ENCODE data around the gene XRRA1. TPM values are rescaled to one million over a fixed set of nuclear protein-coding genes. Genes with fewer than 3 reads are reported as not detected.

The XRRA1 gene, protein sequence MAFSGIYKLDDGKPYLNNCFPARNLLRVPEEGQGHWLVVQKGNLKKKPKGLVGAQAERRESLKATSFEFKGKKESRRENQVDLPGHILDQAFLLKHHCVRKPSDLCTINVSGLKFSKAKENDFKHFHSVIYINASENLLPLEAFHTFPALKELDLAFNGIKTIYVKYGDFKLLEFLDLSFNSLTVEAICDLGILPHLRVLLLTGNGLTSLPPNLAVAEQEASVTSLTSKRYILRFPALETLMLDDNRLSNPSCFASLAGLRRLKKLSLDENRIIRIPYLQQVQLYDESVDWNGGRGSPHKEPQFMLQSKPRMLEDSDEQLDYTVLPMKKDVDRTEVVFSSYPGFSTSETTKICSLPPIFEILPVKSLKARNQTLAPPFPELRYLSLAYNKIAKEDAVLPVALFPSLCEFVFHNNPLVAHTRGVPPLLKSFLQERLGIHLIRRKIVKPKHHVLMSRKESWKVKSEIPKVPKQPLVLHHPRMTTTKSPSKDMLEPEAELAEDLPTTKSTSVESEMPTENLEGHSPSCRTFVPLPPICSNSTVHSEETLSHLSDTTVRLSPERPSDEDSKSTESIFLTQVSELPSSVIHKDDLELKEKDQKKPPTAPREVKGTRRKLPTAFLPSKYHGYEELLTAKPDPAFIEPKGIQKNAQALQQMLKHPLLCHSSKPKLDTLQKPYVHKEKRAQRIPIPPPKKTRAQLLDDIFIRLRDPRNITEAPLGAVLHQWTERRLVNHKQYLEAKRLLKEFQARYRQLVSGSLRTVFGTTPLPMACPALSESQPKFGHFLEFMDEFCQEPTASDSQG
- total RNA-seq = 15.0 and 18.9 TPM in 2 replicates

DNA sequence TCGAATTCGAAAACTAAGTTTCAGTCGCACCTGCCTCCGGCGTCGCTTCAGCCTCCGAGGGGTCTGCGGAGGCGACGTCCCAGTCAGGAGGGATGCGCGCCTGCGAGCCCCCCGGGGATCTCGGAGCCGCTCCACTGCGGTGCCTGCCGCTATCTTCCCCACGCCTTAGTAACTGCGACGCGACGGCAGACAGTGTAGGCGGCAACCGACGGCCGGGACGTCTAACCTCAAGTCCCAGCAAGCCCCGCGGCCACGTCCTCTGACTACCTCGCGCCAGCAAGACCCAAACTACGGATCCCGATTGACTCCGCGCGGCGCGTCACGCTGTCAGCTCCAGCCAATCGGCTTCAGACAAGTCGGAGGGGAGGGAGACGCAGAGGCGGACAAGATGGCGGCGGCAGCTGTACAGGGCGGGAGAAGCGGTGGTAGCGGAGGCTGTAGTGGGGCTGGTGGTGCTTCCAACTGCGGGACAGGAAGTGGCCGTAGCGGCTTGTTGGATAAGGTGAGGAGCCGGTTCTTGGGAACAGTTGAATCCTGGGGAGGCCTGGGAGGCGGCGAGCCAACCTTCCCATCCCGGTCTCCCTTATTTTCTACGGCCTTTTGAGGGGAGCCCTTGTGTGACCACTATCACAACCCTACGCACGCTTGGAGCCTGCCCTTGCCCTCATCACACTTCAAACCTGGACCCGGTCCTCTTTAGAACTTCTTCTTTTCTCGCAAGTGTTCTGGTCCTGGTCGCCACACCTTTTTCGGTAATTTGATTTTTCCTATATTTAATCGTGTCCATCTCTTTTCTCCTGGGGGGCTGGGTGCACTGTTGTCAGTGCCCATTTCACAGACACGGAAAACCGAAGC lies at the start of gene XRRA1, which contains the start of gene SPCS2:
XRRA1 (minus strand) TSS at position 194 of the 855 bp plus-strand sequence. CDS start 8,213 bp downstream, outside the sequence.
SPCS2 (plus strand) TSS at position 369 of the 855 bp plus-strand sequence; CDS start at position 389, 20 bp downstream.

DNA sequence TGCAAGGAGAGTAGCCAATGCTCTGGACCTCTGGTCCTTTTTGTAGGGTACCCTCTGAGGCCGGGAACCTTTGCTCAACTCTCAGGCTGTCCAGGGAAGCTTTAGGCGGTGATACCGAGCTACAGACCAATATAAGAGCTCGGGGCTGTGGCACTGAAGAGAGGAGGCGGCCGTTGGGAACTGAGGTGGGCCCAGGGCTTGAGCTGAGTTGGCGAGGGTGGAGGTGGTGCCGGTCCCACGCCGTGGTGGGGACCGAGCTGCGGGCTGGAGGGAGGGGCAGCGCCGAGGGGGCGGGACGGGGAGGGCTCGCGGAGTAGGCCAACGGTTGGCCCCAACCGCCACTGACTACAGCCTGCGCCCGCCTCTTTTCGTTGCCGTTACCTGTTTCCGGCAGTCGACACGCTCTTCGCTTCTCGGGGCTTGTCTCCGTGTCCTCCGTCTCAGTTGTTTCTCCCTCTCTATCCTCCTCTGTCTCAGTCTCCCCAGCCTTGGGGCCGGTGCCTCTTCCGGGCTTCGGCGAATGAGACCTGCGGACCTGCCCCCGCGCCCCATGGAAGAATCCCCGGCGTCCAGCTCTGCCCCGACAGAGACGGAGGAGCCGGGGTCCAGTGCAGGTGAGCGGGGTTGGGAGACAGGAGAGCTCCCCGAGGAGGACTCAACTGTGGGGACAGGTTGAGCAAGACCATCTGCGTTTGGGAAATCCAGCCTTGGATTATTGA lies 39.8 kb upstream of the XRRA1 start, which contains the start of gene NEU3:
NEU3 (plus strand) TSS at position 393 of the 719 bp plus-strand sequence; CDS start at position 521, 128 bp downstream.

Small RNA genes within 50 kb of the gene (small RNA-seq; reads per million reads assigned to genes)
- not detected for gene RN7SL239P
- not detected for gene RNU6-216P

Other genes starting within 250 kb of the XRRA1 start
- not detected in 2 replicates for gene CHRDL2, start 217.7 kb downstream of the XRRA1 start, total RNA-seq
- 28.1 and 37.1 TPM in 2 replicates for gene RNF169, start 200.2 kb downstream of the XRRA1 start, total RNA-seq
- 33.6 and 36.9 TPM in 2 replicates for gene SPCS2, start 175 bp upstream of the XRRA1 start, total RNA-seq
- gene NEU3, start 39.8 kb upstream of the XRRA1 start, total RNA-seq = 6.0 and 12.4 TPM in 2 replicates
- not detected in 2 replicates for gene OR2AT4, start 147.8 kb upstream of the XRRA1 start, total RNA-seq
- gene SLCO2B1, start 202.0 kb upstream of the XRRA1 start, total RNA-seq = 0.57 and 0.65 TPM in 2 replicates